Mucosa of stomach (tissue), 1 donor: ENCODE data around the gene CCDC88C.

Experiments used
- H3K27me3 ChIP-seq: one replicate; pipeline ENCODE4 v1.7.0; 2013; ENCODE audit warnings: mild to moderate bottlenecking, low read length; ENCODE audit not compliant: control insufficient read depth, insufficient read depth
- H3K36me3 ChIP-seq: one replicate; pipeline ENCODE4 v1.7.0; 2013; ENCODE audit warnings: low read length; ENCODE audit not compliant: control insufficient read depth, insufficient read depth
- H3K4me1 ChIP-seq: one replicate; pipeline ENCODE4 v1.7.0; 2013; ENCODE audit warnings: mild to moderate bottlenecking, low read length; ENCODE audit not compliant: control insufficient read depth, insufficient read depth
- H3K4me3 ChIP-seq: one replicate; pipeline ENCODE4 v1.7.0; 2013; ENCODE audit warnings: low read length
- H3K9ac ChIP-seq: one replicate; pipeline ENCODE4 v1.7.0; 2013; ENCODE audit warnings: mild to moderate bottlenecking, low read length, moderate library complexity
- H3K9me3 ChIP-seq: one replicate; pipeline ENCODE4 v1.7.0; 2013; ENCODE audit warnings: mild to moderate bottlenecking, low read length, moderate library complexity; ENCODE audit not compliant: control insufficient read depth
- donor health status: Pancreatic carcinoma.

CCDC88C gene

GRCh38 chr14:91317381-91318308 lies 100.0 kb downstream of the CCDC88C start:
- H3K9me3 ChIP-seq: no peaks in the 10 kb centered on the region
- no peak overlapping the region for H3K4me3 ChIP-seq
- peak overlapping the region; percentile 6 for H3K9ac ChIP-seq
- H3K36me3 ChIP-seq: peaks cover 12% of the 10 kb centered on the region
- H3K4me1 ChIP-seq: peaks cover 22% of the 10 kb centered on the region
- no peaks in the 10 kb centered on the region for H3K27me3 ChIP-seq

GRCh38 chr14:91316761-91317160 lies 100.9 kb downstream of the CCDC88C start:
- H3K27me3 ChIP-seq: no peaks in the 10 kb centered on the region
- H3K9ac ChIP-seq: peak overlapping the region; percentile 6
- peaks cover 12% of the 10 kb centered on the region for H3K36me3 ChIP-seq

DNA sequence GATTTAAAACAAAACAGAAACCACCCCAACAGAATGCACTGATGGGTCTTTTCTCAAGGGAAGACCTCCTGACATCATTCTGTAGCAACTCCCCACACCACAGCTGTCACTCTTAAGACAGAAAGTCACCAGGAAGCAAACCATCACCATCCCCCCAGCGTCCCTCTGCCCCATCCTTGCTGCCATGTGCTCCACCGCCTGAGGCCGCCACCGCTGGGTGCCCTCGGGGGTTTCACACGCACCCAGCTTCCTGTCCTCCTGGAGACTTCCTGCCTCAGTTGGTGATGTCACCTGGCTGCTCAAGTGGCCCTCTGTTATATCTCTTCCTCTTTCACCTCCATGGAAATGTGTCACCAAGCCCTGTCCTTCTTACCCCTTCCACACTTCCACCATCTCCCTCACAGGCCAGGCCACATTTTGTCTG lies 101.8 kb downstream of the CCDC88C start:
- Histone ChIP-seq H3K4me1 (peaks cover 28% of the 10 kb centered on the region), H3K36me3 (peaks cover 12% of the 10 kb centered on the region)

More at GRCh38 chr14:91316761-91317160, 100.9 kb downstream of the CCDC88C start:
- H3K9me3 ChIP-seq: no peaks in the 10 kb centered on the region
- peaks cover 22% of the 10 kb centered on the region for H3K4me1 ChIP-seq
- no peak overlapping the region for H3K4me3 ChIP-seq

DNA sequence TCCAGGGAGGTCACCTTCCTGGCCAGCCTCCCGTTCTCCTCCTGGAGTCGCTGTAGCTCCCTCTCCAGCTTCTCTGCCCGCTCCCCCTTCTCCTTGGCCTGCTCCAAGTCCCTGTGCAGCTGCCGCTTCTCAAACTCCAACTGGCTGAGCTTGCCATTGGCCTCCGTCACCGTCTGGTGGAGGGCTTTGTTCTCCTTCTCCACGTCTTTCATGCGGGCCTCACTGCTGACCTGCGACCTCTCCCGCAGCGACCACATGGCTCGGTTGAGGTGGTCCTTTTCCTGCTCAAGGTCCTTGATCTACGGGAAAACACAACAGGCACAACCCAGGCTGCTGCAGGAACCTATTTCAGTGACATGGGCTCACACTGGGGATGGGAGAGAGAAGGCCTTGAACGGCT lies 103.8 kb downstream of the CCDC88C start:
- Histone ChIP-seq H3K4me3 (no peak overlapping the region), H3K9ac (no peak overlapping the region), H3K9me3 (no peaks in the 10 kb centered on the region), H3K27me3 (no peaks in the 10 kb centered on the region), H3K36me3 (peaks cover 12% of the 10 kb centered on the region), H3K4me1 (peaks cover 30% of the 10 kb centered on the region)

More for the DNA sequence above, 101.8 kb downstream of the CCDC88C start:
- Histone ChIP-seq H3K9ac (no peak overlapping the region), H3K9me3 (no peaks in the 10 kb centered on the region), H3K27me3 (no peaks in the 10 kb centered on the region), H3K4me3 (no peak overlapping the region)

DNA sequence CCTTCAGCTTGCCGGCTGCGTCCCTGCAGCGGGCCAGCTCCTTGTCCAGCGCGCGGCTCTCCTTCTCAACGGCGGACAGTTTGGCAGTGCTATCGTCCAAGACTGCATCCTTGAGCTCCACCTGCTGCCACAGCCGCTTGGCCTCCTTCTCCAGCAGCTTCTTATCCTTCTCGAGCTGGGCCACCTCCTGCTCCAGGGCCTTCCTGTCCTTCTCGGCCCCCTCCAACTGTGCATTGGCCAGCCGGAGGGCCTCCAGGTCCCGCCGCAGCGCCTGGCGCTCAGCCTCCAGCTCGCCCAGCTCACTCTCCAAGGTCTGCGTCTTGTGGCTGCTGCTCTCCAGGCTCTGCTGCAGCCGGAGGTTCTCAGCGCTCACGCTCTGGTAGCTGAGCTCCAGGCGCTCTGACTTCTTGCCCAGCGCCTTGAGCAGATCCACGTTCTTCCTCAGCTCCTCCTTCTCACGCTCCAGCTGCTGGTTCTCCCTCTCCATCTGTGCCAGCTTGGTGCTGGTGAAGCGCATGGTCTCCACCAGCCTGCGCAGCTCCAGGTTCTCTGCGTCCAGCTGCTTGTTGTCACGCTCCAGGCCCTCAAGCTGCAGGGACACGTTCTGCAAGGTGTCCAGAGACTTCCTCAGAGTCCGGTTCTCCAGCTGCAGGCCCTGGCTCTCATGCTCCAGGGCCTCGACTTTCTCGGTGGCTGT lies 104.3 kb downstream of the CCDC88C start:
- Histone ChIP-seq H3K27me3 (no peaks in the 10 kb centered on the region), H3K36me3 (peaks cover 14% of the 10 kb centered on the region), H3K9me3 (no peaks in the 10 kb centered on the region), H3K4me1 (peaks cover 29% of the 10 kb centered on the region), H3K4me3 (no peak overlapping the region), H3K9ac (no peak overlapping the region)

DNA sequence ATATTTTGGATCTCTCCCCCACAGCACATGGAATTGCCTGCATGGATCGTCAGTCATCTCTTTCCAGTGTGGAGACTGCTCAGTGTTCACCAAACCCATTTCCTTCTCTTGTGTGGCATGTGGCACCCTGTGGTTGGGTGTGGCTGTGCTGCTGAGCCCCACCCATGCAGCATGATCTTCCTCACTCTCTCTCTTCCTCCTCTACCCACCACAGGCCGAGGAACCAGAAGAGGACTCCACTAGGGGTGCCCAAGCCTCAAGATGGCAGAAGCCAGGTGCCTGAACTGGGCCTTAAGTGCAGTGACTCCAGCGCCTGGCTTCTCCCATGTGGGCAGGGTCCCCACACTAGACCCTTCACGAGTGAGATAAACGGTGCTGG lies 106.3 kb downstream of the CCDC88C start:
- H3K36me3 ChIP-seq: peaks cover 25% of the 10 kb centered on the region

DNA sequence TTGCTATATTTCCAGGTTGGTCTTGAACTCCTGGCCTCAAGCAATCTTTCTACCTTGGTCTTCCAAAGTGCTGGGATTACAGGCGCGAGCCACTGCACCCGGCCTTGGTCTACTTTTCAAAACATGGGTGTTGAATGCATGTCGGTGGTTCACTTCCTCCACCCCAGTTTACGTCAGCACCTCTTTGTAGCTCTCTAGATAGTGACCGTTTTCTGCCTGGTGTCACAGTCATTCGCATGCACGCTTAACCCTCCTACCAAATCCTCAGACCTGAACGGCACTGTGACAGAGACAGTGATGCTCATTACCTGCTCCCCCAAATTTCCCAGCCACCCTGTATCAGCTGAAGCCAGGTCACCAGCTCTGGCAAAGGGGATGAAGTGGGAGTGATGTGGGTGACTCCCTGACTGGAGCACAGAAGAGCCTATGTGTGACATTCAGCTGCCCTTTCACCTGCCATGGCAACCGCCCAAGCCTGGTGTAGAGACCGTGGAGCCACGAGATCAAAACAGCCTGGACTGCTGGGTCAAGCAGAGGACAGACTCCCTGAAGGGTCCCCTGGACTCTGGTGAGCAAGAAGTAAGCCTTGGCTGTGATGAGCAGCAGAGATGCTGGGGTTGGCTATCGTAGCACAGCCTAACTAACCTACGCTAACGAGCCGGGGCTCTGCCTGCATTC lies 106.9 kb downstream of the CCDC88C start:
- Histone ChIP-seq H3K4me1 (peaks cover 7% of the 10 kb centered on the region), H3K9me3 (no peaks in the 10 kb centered on the region), H3K27me3 (no peaks in the 10 kb centered on the region), H3K9ac (no peak overlapping the region), H3K4me3 (no peak overlapping the region), H3K36me3 (peaks cover 29% of the 10 kb centered on the region)

More for the DNA sequence above, 106.3 kb downstream of the CCDC88C start:
- Histone ChIP-seq H3K9me3 (no peaks in the 10 kb centered on the region), H3K4me1 (peaks cover 8% of the 10 kb centered on the region), H3K4me3 (no peak overlapping the region), H3K9ac (no peak overlapping the region), H3K27me3 (no peaks in the 10 kb centered on the region)

DNA sequence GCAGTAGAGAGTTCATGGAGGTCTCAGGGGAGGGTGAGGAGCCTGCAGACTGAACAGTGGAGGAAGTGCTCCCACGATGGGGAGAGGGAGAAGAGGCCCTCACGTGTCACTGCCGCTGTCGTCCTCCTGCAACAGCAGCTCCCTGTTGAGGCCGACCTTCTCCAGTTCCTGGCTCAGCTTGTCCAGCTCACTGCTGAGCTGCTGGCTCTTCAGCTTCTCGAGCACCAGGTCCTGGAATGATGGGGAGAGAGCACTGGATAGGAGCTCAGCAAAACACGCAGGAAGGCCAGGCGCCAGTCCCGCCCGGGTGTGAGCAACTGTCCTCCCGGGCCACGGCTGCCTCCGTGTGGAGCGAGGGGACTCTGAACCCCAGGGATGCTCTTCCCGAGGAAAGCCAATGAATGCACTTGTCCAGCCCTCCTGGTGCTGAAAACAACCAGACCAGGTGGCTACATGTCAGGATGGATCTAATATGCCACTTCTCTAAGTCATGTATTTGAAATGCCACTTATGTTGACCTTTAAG lies 107.8 kb downstream of the CCDC88C start:
- no peak overlapping the region for H3K9ac ChIP-seq
- H3K27me3 ChIP-seq: no peaks in the 10 kb centered on the region
- peaks cover 7% of the 10 kb centered on the region for H3K4me1 ChIP-seq
- no peaks in the 10 kb centered on the region for H3K9me3 ChIP-seq
- no peak overlapping the region for H3K4me3 ChIP-seq
- H3K36me3 ChIP-seq: peaks cover 24% of the 10 kb centered on the region

DNA sequence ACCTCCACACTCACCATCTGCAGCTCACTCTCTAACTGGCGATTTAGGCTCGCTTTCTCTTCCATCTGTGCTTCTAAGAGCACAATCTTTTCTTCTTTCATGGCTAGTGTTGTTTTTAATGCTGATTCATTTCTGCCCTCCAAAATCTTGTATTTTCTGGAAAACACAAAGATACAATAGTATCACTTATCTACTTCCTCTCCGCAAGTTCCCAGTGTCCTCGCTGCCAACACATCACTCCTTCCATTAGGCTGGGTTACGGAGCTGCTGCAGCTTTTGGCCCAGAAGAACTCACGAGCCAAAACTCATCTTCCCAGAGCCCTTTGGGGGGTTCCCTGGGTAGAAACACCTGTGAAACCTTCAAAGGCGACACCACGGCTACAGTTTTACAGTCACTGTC lies 109.3 kb downstream of the CCDC88C start:
- no peak overlapping the region for H3K4me3 ChIP-seq
- no peaks in the 10 kb centered on the region for H3K27me3 ChIP-seq
- H3K4me1 ChIP-seq: peaks cover 7% of the 10 kb centered on the region
- H3K9ac ChIP-seq: no peak overlapping the region
- H3K36me3 ChIP-seq: peaks cover 26% of the 10 kb centered on the region
- no peaks in the 10 kb centered on the region for H3K9me3 ChIP-seq

GRCh38 chr14:91307652-91308051 lies 110.0 kb downstream of the CCDC88C start:
- peaks cover 26% of the 10 kb centered on the region for H3K36me3 ChIP-seq

DNA sequence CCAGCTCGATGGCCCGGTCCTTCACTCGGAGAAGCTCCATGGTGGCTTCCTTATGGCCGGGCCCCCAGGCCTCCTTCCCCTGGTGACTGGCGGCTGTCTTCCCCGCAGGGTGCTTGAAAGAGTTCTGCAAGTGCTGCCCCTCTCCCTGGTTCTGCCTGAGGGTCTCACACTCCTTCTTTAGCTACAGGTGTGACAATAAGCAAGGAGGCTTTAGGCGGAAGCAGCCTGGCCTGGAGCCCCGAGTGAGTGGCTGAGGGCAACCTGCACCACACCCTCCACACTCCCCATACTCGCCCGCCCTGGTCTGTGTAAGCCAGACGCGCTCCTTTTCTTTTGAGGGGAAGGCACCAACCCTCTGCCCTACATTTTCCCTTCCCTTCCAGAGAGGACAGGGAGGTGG lies 110.6 kb downstream of the CCDC88C start:
- no peak overlapping the region for H3K9ac ChIP-seq
- no peak overlapping the region for H3K4me3 ChIP-seq
- H3K36me3 ChIP-seq: peaks cover 26% of the 10 kb centered on the region
- no peaks in the 10 kb centered on the region for H3K9me3 ChIP-seq
- peaks cover 7% of the 10 kb centered on the region for H3K4me1 ChIP-seq
- H3K27me3 ChIP-seq: no peaks in the 10 kb centered on the region

More at GRCh38 chr14:91307652-91308051, 110.0 kb downstream of the CCDC88C start:
- Histone ChIP-seq H3K27me3 (no peaks in the 10 kb centered on the region), H3K4me3 (no peak overlapping the region), H3K4me1 (peaks cover 7% of the 10 kb centered on the region), H3K9me3 (no peaks in the 10 kb centered on the region), H3K9ac (no peak overlapping the region)
